Heart left ventricle (tissue), 13 donors: ENCODE results near the gene SLC9C1.

Experiments
- POLR2A ChIP-seq, 2 donors: fragments of 450-650 bp; IDR thresholded peaks; one replicate each; pipeline ENCODE4 v1.6.1; 2017; ENCODE audit warnings: antibody characterized with exemption in 2 of 2, mild to moderate bottlenecking in 2 of 2, moderate library complexity in 2 of 2
- TF ChIP-seq, protein P1 (sequence below), 12 donors: fragments of 200-600 bp; sonication (generic) in 4 of 12; IDR thresholded peaks; one replicate each; pipeline versions ENCODE4 v1.5.0 to v1.8.0; 2018 to 2022; ENCODE audit warnings: antibody characterized with exemption in 12 of 12, mild to moderate bottlenecking in 5 of 12
- donor health status: ischemic (EF 13 %, LVEDD 7.1; RV severe dilation, severe dysfunction).
- donor health status: DM: no; HTN: yes; CAD: no.
- donor health status: DM: no; HTN: no; CAD: no.
- donor health status: ischemic (EF 25% LVEDD 6.9; RV normal size, moderate dysfunction).
- donor health status: ischemic (EF 25% LVEDD 5.7; RV mildly dilated, moderate dysfunction).
- donor health status: ischemic (EF 35%, LVEDD 5.7; RV mildly dilated, moderate dysfunction).
- donor health status: nonischemic (EF 11% LVEDD 7.7; RV severe dilation, severe dysfunction).
- donor health status: DM: yes; HTN: yes; CAD: no.
- donor health status: PGD.
- donor health status: ischemic (EF 29% LVEDD 5.4; RV normal size, mild dysfunction).
- donor health status: nonischemic (EF 23%, LVEDD 6.1; RV moderate dilation, normal function).

DNA sequence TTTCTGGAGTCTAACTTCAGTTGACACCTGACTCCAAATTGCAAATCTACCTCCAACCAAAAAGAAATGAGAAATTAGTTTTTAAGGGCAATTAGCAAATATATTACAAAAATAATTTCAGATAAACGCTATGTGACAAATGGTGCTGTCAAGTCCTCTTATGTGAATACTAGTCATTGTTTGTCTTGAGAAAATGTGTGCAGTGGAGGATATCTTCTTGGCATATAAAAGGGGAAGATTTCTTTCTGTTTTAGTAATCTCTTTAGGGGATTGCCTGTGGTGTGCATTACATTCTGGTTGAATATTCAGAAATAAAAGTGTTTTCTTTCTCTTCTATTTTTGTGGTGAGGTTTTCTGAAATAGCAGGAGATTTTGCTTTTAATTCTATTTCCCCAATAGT, 158.0 kb downstream of the SLC9C1 start:
- no peak for TF ChIP-seq POLR2A (IDR thresholded peaks at IDR 0.05)
- TF ChIP-seq, protein P1, sequence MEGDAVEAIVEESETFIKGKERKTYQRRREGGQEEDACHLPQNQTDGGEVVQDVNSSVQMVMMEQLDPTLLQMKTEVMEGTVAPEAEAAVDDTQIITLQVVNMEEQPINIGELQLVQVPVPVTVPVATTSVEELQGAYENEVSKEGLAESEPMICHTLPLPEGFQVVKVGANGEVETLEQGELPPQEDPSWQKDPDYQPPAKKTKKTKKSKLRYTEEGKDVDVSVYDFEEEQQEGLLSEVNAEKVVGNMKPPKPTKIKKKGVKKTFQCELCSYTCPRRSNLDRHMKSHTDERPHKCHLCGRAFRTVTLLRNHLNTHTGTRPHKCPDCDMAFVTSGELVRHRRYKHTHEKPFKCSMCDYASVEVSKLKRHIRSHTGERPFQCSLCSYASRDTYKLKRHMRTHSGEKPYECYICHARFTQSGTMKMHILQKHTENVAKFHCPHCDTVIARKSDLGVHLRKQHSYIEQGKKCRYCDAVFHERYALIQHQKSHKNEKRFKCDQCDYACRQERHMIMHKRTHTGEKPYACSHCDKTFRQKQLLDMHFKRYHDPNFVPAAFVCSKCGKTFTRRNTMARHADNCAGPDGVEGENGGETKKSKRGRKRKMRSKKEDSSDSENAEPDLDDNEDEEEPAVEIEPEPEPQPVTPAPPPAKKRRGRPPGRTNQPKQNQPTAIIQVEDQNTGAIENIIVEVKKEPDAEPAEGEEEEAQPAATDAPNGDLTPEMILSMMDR (IDR thresholded peaks at IDR 0.05), result no peak
